ENCODE data around the gene CLBA1.

CLBA1 gene

GRCh38 chr14:104968541-104969401 is 16.8 kb upstream of the CLBA1 start (continued):
- 0 out of 2 replicates have a peak, but pooled peaks have one; percentile 13 for TF ChIP-seq KLF8 (tag by site-specific recombination; IDR thresholded peaks at IDR 0.05)
- TF ChIP-seq ZNF501 (tag by site-specific recombination; IDR thresholded peaks at IDR 0.05), result no peak
- no peak for TF ChIP-seq ZNF747 (tag by site-specific recombination; IDR thresholded peaks at IDR 0.05)
- no peak for TF ChIP-seq ZNF23 (tag by site-specific recombination; IDR thresholded peaks at IDR 0.05; ENCODE audit: borderline replicate concordance)
- no peak for TF ChIP-seq SCRT2 (tag by site-specific recombination; IDR thresholded peaks at IDR 0.05)
- TF ChIP-seq ZSCAN16 (tag by site-specific recombination; IDR thresholded peaks at IDR 0.05), result no peak
- no peak for TF ChIP-seq ZNF169 (tag by site-specific recombination; IDR thresholded peaks at IDR 0.05)
- TF ChIP-seq ZNF366 (tag by site-specific recombination; conservative IDR thresholded peaks at IDR 0.05), result no peak
- no peak for TF ChIP-seq HIC1 (tag by site-specific recombination; IDR thresholded peaks at IDR 0.05)
- TF ChIP-seq ZNF157 (tag by site-specific recombination; IDR thresholded peaks at IDR 0.05), result no peak
- no peak for TF ChIP-seq ZBTB1 (tag by site-specific recombination; IDR thresholded peaks at IDR 0.05)
- no peak for TF ChIP-seq ZNF692 (tag by site-specific recombination; IDR thresholded peaks at IDR 0.05)
- no peak for TF ChIP-seq ZNF48 (tag by site-specific recombination; IDR thresholded peaks at IDR 0.05)
- no peak for TF ChIP-seq ELK4 (IDR thresholded peaks at IDR 0.05; ENCODE audit: borderline replicate concordance, low read depth, low read length)
- no peak for TF ChIP-seq ZSCAN30 (tag by site-specific recombination; IDR thresholded peaks at IDR 0.05)
- TF ChIP-seq MZF1 (tag by site-specific recombination; IDR thresholded peaks at IDR 0.05; ENCODE audit: borderline replicate concordance), result no peak
- no peak for TF ChIP-seq ZNF488 (tag by site-specific recombination; IDR thresholded peaks at IDR 0.05)
- no peak for TF ChIP-seq ZBTB7A (tag by site-specific recombination; IDR thresholded peaks at IDR 0.05; ENCODE audit: low read depth)
- TF ChIP-seq CTCF (tag by site-specific recombination; IDR thresholded peaks at IDR 0.05), result no peak
- no peak for TF ChIP-seq ZNF654 (tag by site-specific recombination; IDR thresholded peaks at IDR 0.05; ENCODE audit: low read depth)
- no peak for TF ChIP-seq ZNF837 (tag by site-specific recombination; IDR thresholded peaks at IDR 0.05)
- no peak for TF ChIP-seq ZNF2 (tag by site-specific recombination; IDR thresholded peaks at IDR 0.05)
- TF ChIP-seq ZNF146 (tag by site-specific recombination; IDR thresholded peaks at IDR 0.05), result no peak
- TF ChIP-seq ZFP69B (tag by site-specific recombination; IDR thresholded peaks at IDR 0.05), result no peak
- TF ChIP-seq ZNF521 (tag by site-specific recombination; IDR thresholded peaks at IDR 0.05), result no peak
- no peak for TF ChIP-seq AEBP2 (tag by site-specific recombination; IDR thresholded peaks at IDR 0.05; ENCODE audit: borderline replicate concordance)
- peak; percentile 68; the same call in 1 of the 2 replicates for TF ChIP-seq EGR2 (tag by site-specific recombination; IDR thresholded peaks at IDR 0.05; ENCODE audit: low read depth)
- no peak for TF ChIP-seq PBX3 (CRISPR knock-in tag; IDR thresholded peaks at IDR 0.05)
- TF ChIP-seq ZNF266 (tag by site-specific recombination; IDR thresholded peaks at IDR 0.05; ENCODE audit: low read depth), result no peak
- TF ChIP-seq ZNF76 (tag by site-specific recombination; IDR thresholded peaks at IDR 0.05; ENCODE audit: borderline replicate concordance, low read depth), result no peak
